Inflammatory macrophage treated with lipopolysaccharide for 4 hours (primary cell): ENCODE measurements around the gene C14orf119.

Experiments used
- DNase-seq: peaks from one replicate; pipeline ENCODE4 v3.0.0-alpha.2; 2020

Gene C14orf119

GRCh38 chr14:23128969-23129758 lies 33.9 kb downstream of the C14orf119 start:
- DNase-seq: no peak

GRCh38 chr14:23129759-23130316 lies 34.5 kb downstream of the C14orf119 start:
- no peak for DNase-seq

- no peak for DNase-seq
These were observed 35.6 kb downstream of the C14orf119 start for GRCh38 chr14:23130871-23131270.

GRCh38 chr14:23131482-23131881 lies 36.2 kb downstream of the C14orf119 start:
- no peak for DNase-seq

GRCh38 chr14:23132970-23133369 lies 37.7 kb downstream of the C14orf119 start:
- no peak for DNase-seq

- no peak for DNase-seq
These were observed 41.3 kb downstream of the C14orf119 start for GRCh38 chr14:23136566-23137133.

GRCh38 chr14:23137192-23137812 lies 42.0 kb downstream of the C14orf119 start:
- no peak for DNase-seq

- DNase-seq: no peak
These were observed 42.7 kb downstream of the C14orf119 start for GRCh38 chr14:23137813-23138535.

- no peak for DNase-seq
These were observed 44.6 kb downstream of the C14orf119 start for GRCh38 chr14:23139874-23140273.

- DNase-seq: no peak
These were observed 45.1 kb downstream of the C14orf119 start for GRCh38 chr14:23140371-23140770.

GRCh38 chr14:23141706-23142444 lies 46.6 kb downstream of the C14orf119 start:
- no peak for DNase-seq

- DNase-seq: no peak
These were observed 47.5 kb downstream of the C14orf119 start for GRCh38 chr14:23142826-23143225.

GRCh38 chr14:23143911-23144310 lies 48.6 kb downstream of the C14orf119 start:
- DNase-seq: no peak

GRCh38 chr14:23145794-23146350 lies 50.6 kb downstream of the C14orf119 start:
- DNase-seq: no peak

- DNase-seq: no peak
These were observed 51.1 kb downstream of the C14orf119 start for GRCh38 chr14:23146351-23146910.

- DNase-seq: no peak
These were observed 51.7 kb downstream of the C14orf119 start for GRCh38 chr14:23146980-23147379.

GRCh38 chr14:23147676-23148075 lies 52.4 kb downstream of the C14orf119 start:
- no peak for DNase-seq

GRCh38 chr14:23148591-23149249 lies 53.4 kb downstream of the C14orf119 start:
- DNase-seq: no peak

GRCh38 chr14:23149745-23150144 lies 54.4 kb downstream of the C14orf119 start:
- DNase-seq: no peak
